IMR-90 (cell line): ENCODE measurements around the gene PINK1. TPM values are rescaled to one million over a fixed set of nuclear protein-coding genes. Genes with fewer than 3 reads are reported as not detected.

Source experiments
- ATAC-seq: fragments of 200-7000 bp; cut with Tn5 transposase; 2 replicates; pipeline ENCODE4 v1.9.1; 2020; ENCODE audit warnings: low read depth, mild to moderate bottlenecking, moderate library complexity
- BruUV-seq: library from RNA; stranded (reverse); fragments of 400-500 nt; replicated peaks from 2 replicates; lab custom pipeline; 2021; lab: Mats Ljungman, UMichigan
- CTCF ChIA-PET: fragments of 300-600 bp; formaldehyde crosslinking; extraction: SDS; loops from one replicate; lab custom pipeline; 2021; ENCODE audit warnings: antibody characterized with exemption; lab: Yijun Ruan, JAX
- POLR2A ChIA-PET: fragments of 300-600 bp; sonication (Branson Sonifier 250); formaldehyde crosslinking; loops from one replicate; lab custom pipeline; 2022; ENCODE audit warnings: antibody characterized with exemption; ENCODE audit not compliant: unreplicated experiment; lab: Charles Lee
- DNase-seq: peaks from one replicate; pipeline ENCODE4 v3.0.0; 2013
- H2AFZ ChIP-seq: replicated peaks from 2 replicates; pipeline ENCODE3; 2013; ENCODE audit warnings: low read length, mild to moderate bottlenecking; ENCODE audit not compliant: poor library complexity
- H2AK5ac ChIP-seq: 2 replicates; pipeline ENCODE4 v1.6.1; 2013; ENCODE audit warnings: low read depth, low read length, inconsistent platforms
- H2AK9ac ChIP-seq: replicated peaks from 2 replicates; pipeline ENCODE3; 2013; ENCODE audit warnings: mild to moderate bottlenecking, low read depth, low read length, moderate library complexity; ENCODE audit not compliant: poor library complexity
- H2BK120ac ChIP-seq: 2 replicates; pipeline ENCODE4 v1.6.1; 2013; ENCODE audit warnings: low read depth, low read length, inconsistent platforms
- H2BK15ac ChIP-seq: 3 replicates; pipeline ENCODE4 v1.6.1; 2013; ENCODE audit warnings: low read depth, low read length, inconsistent platforms
- H2BK20ac ChIP-seq: 2 replicates; pipeline ENCODE4 v1.6.1; 2013; ENCODE audit warnings: low read depth, mild to moderate bottlenecking, inconsistent platforms, low read length, moderate library complexity
- H2BK5ac ChIP-seq: 2 replicates; pipeline ENCODE4 v1.6.1; 2013; ENCODE audit warnings: mild to moderate bottlenecking, low read depth, low read length, inconsistent platforms; ENCODE audit not compliant: poor library complexity, severe bottlenecking
- H3K14ac ChIP-seq: replicated peaks from 2 replicates; pipeline ENCODE4 v1.6.1; 2013; ENCODE audit warnings: low read depth, low read length, inconsistent platforms
- H3K18ac ChIP-seq: 2 replicates; pipeline ENCODE4 v1.6.1; 2013; ENCODE audit warnings: low read depth, low read length, control low read depth
- H3K23ac ChIP-seq: 2 replicates; pipeline ENCODE4 v1.6.1; 2013; ENCODE audit warnings: low read depth, low read length, inconsistent platforms
- H3K27ac ChIP-seq: 2 replicates; pipeline ENCODE4 v1.5.1; 2013; ENCODE audit warnings: mild to moderate bottlenecking, control low read depth, low read length; ENCODE audit not compliant: insufficient read depth
- H3K27me3 ChIP-seq: 2 replicates; pipeline ENCODE4 v1.6.1; 2013; ENCODE audit warnings: low read length; ENCODE audit not compliant: control insufficient read depth, insufficient read depth
- H3K36me3 ChIP-seq: 2 replicates; pipeline ENCODE4 v1.6.1; 2013; ENCODE audit warnings: low read length, mixed read lengths; ENCODE audit not compliant: control insufficient read depth, insufficient read depth
- H3K4ac ChIP-seq: 2 replicates; pipeline ENCODE4 v1.6.1; 2013; ENCODE audit warnings: low read depth, low read length, inconsistent platforms
- H3K4me1 ChIP-seq: 2 replicates; pipeline ENCODE4 v1.6.1; 2013; ENCODE audit warnings: low read length, mixed read lengths; ENCODE audit not compliant: control insufficient read depth, insufficient read depth
- H3K4me2 ChIP-seq: 2 replicates; pipeline ENCODE4 v1.6.1; 2013; ENCODE audit warnings: low read depth, mild to moderate bottlenecking, control low read depth, low read length, moderate library complexity
- H3K4me3 ChIP-seq: 2 replicates; pipeline ENCODE4 v1.5.1; 2013; ENCODE audit warnings: low read depth, mild to moderate bottlenecking, control low read depth, low read length, moderate library complexity; ENCODE audit not compliant: insufficient read depth
- H3K56ac ChIP-seq: 2 replicates; pipeline ENCODE4 v1.6.1; 2013; ENCODE audit warnings: low read length, inconsistent platforms; ENCODE audit not compliant: insufficient read depth; ENCODE audit errors: extremely low read depth
- H3K79me1 ChIP-seq, 2 experiments: 2 replicates each; pipeline ENCODE4 v1.6.1; 2013; ENCODE audit warnings: low read length in 2 of 2, inconsistent platforms in 1 of 2, low read depth in 1 of 2
- H3K9ac ChIP-seq: 2 replicates; pipeline ENCODE4 v1.6.1; 2013; ENCODE audit warnings: low read depth, low read length, control low read depth
- H3K9me1 ChIP-seq: 2 replicates; pipeline ENCODE4 v1.6.1; 2013; ENCODE audit warnings: low read length, inconsistent platforms; ENCODE audit not compliant: insufficient read depth
- H3K9me3 ChIP-seq: 2 replicates; pipeline ENCODE4 v1.6.1; 2013; ENCODE audit warnings: low read length; ENCODE audit not compliant: control insufficient read depth, insufficient read depth
- H4K20me1 ChIP-seq: 2 replicates; pipeline ENCODE4 v1.6.1; 2013; ENCODE audit warnings: low read length, inconsistent platforms; ENCODE audit not compliant: insufficient read depth
- H4K5ac ChIP-seq: 2 replicates; pipeline ENCODE4 v1.6.1; 2013; ENCODE audit warnings: mild to moderate bottlenecking, low read depth, low read length, control low read depth
- H4K8ac ChIP-seq, 2 experiments: 2 replicates each; pipeline ENCODE4 v1.6.1; 2013; ENCODE audit warnings: low read depth in 2 of 2, low read length in 2 of 2, control low read depth in 1 of 2, inconsistent platforms in 1 of 2
- H4K91ac ChIP-seq: 2 replicates; pipeline ENCODE4 v1.6.1; 2013; ENCODE audit warnings: low read depth, low read length, inconsistent platforms; ENCODE audit not compliant: insufficient read depth
- BHLHE40 ChIP-seq: fragments of 150-350 bp; IDR thresholded peaks from 2 replicates; pipeline ENCODE4 v1.6.1; 2016; ENCODE audit warnings: mild to moderate bottlenecking, low read depth, low read length
- CEBPB ChIP-seq: IDR thresholded peaks from 2 replicates; pipeline ENCODE4 v1.6.1; 2012; ENCODE audit warnings: low read depth, low read length, improper control_type of control experiment
- CHD1 ChIP-seq: IDR thresholded peaks from 2 replicates; pipeline ENCODE4 v1.6.1; 2012; ENCODE audit warnings: low read depth, low read length, improper control_type of control experiment
- CTCF ChIP-seq: conservative IDR thresholded peaks from 2 replicates; pipeline ENCODE4 v1.5.1; 2012; ENCODE audit warnings: mild to moderate bottlenecking, low read depth, low read length, improper control_type of control experiment
- ELK1 ChIP-seq: fragments of 150-350 bp; IDR thresholded peaks from 2 replicates; pipeline ENCODE4 v1.6.1; 2016; ENCODE audit warnings: low read depth, mild to moderate bottlenecking, low read length, moderate library complexity, borderline replicate concordance
- FOS ChIP-seq: fragments of 150-350 bp; IDR thresholded peaks from 2 replicates; pipeline ENCODE4 v1.6.1; 2016; ENCODE audit warnings: low read depth, low read length
- MXI1 ChIP-seq: IDR thresholded peaks from 2 replicates; pipeline ENCODE4 v1.6.1; 2012; ENCODE audit warnings: low read depth, mild to moderate bottlenecking, low read length, moderate library complexity, borderline replicate concordance
- NFE2L2 ChIP-seq: fragments of 150-350 bp; IDR thresholded peaks from 2 replicates; pipeline ENCODE4 v1.6.1; 2016; ENCODE audit warnings: low read depth, mild to moderate bottlenecking, low read length
- POLR2A ChIP-seq: IDR thresholded peaks from 2 replicates; pipeline ENCODE4 v1.6.1; 2012; ENCODE audit warnings: mild to moderate bottlenecking, low read depth, low read length
- RAD21 ChIP-seq: IDR thresholded peaks from 2 replicates; pipeline ENCODE4 v1.6.1; 2012; ENCODE audit warnings: low read length, improper control_type of control experiment
- RFX5 ChIP-seq: IDR thresholded peaks from 2 replicates; pipeline ENCODE4 v1.8.0; 2012; ENCODE audit warnings: low read depth, mild to moderate bottlenecking, low read length, moderate library complexity
- SMC3 ChIP-seq: fragments of 150-350 bp; IDR thresholded peaks from 2 replicates; pipeline ENCODE4 v1.6.1; 2016; ENCODE audit warnings: low read depth, mild to moderate bottlenecking, antibody characterized with exemption, low read length, moderate library complexity
- USF2 ChIP-seq: fragments of 150-350 bp; IDR thresholded peaks from 2 replicates; pipeline ENCODE4 v1.6.1; 2017; ENCODE audit warnings: mild to moderate bottlenecking, antibody characterized with exemption, low read length, low read depth
- whole genome bisulfite sequencing, 2 experiments: methylation state at CpG; one replicate each; pipeline versions ENCODE4 v1.1.5 to v1.1.7; 2013; ENCODE audit warnings: missing lambda C conversion rate in 2 of 2; ENCODE audit not compliant: insufficient read length in 1 of 2; ENCODE audit errors: extremely low coverage in 2 of 2; 5-methylcytosine and 5-hydroxymethylcytosine counted together
- dilution Hi-C: fragments of 300-500 bp; cut with HindIII; formaldehyde crosslinking; loops from one replicate; pipeline ENCODE4 v1.14.3; 2018; ENCODE audit warnings: low sequenced_read_pairs; ENCODE audit not compliant: unreplicated experiment
- in situ Hi-C: fragments of 300-500 bp; cut with MboI; formaldehyde crosslinking; loops from 3 replicates; pipeline ENCODE4 v1.14.3; 2019; ENCODE audit warnings: low sequenced_read_pairs, inconsistent platforms, mixed read lengths
- intact Hi-C: fragments of 100-400 bp; cut with micrococcal nuclease; formaldehyde crosslinking; loops from 2 replicates; pipeline ENCODE4 v1.10.0; 2022
- polyA plus RNA-seq, 3 experiments: library from polyadenylated mRNA; depleted of rRNA; stranded (reverse); fragments of >200 nt; gene quantifications; 2 replicates each; pipeline ENCODE4 v1.2.3, GENCODE V29; 2012; ENCODE audit warnings: low replicate concordance in 1 of 3
- total RNA-seq: library from RNA; depleted of rRNA; stranded (reverse); fragments of >200 nt; gene quantifications from 2 replicates; pipeline ENCODE4 v1.2.3, GENCODE V29; 2012

Gene PINK1
- total and polyA plus RNA-seq, 2 of the 4 experiments (the other 2 are of a cell fraction), result 52.9 to 55.2 TPM

DNA sequence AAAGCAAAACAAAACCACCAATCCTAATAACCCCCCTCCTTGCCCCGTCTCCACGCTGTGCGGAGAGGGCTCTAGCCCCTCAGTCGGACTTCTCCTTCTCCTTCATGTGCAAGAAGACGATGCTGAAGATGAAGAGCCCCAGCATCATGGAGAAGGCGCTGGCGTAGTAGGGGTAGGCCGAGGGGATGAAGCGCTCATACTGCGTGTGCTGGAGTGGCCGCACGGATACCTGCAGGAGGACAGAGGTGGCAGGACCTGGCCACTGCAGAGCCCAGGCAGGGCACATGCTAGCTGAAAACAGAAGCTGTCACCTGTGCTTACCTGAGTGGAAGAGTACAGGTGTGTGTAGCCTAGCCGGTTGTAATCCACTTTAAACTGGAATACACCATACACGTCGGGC is 19.0 kb downstream of the PINK1 start:
- H3K4me2 ChIP-seq, result no peak overlapping the region
- peak overlapping the region; percentile 79 for H2AK9ac ChIP-seq
- no peaks in the 10 kb centered on the region for H3K9me1 ChIP-seq
- no peak overlapping the region for H3K23ac ChIP-seq
- H4K5ac ChIP-seq, result no peak overlapping the region
- no peak overlapping the region for H3K4me3 ChIP-seq
- no peak overlapping the region for H3K18ac ChIP-seq
- H3K4ac ChIP-seq, result no peak overlapping the region
- BruUV-seq, result no TSS peak
- no peaks in the 10 kb centered on the region for H3K9me3 ChIP-seq
- H4K20me1 ChIP-seq, result no peaks in the 10 kb centered on the region
- in situ Hi-C loops (no loop called here), dilution Hi-C loops (no loop called here), intact Hi-C loops (no loop called here)
- no peak overlapping the region for H2BK120ac ChIP-seq
- H3K27me3 ChIP-seq, result no peaks in the 10 kb centered on the region
- no peak for TF ChIP-seq FOS
- no peak for TF ChIP-seq RAD21
- TF ChIP-seq POLR2A, result no peak
- TF ChIP-seq BHLHE40, result no peak
- TF ChIP-seq NFE2L2, result no peak
- TF ChIP-seq SMC3, result no peak
- TF ChIP-seq CEBPB, result no peak
- no peak for TF ChIP-seq USF2
- TF ChIP-seq ELK1, result no peak
- TF ChIP-seq CHD1, result no peak
- TF ChIP-seq RFX5, result no peak
- no peak for TF ChIP-seq MXI1
- no peak for TF ChIP-seq CTCF
- no peak overlapping the region for H3K56ac ChIP-seq
- H2BK5ac ChIP-seq, result no peak overlapping the region
- H3K14ac ChIP-seq, result no peak overlapping the region
- H3K79me1 ChIP-seq, result peaks cover 12 to 34% of the 10 kb centered on the region in 2 experiments; a peak in 3 of 4 replicates
- H4K8ac ChIP-seq, result no peak overlapping the region
- no peak overlapping the region for H2AFZ ChIP-seq
- WGBS, 2 experiments, result 98% methylated on average over 6 of the region's 15 CpGs; no CpG with 5 or more reads in 1 of the 2 experiments
- ATAC-seq (no peak), DNase-seq (no peak)
- no peak overlapping the region for H3K27ac ChIP-seq
- H2BK20ac ChIP-seq, result no peak overlapping the region
- POLR2A ChIA-PET, result no interaction called here
- H3K4me1 ChIP-seq, result no peaks in the 10 kb centered on the region
- no peak overlapping the region for H4K91ac ChIP-seq
- CTCF ChIA-PET, result interaction anchor here (2.2 kb wide), 1 partner anchor 18 kb away, joined by 4 read pairs; no protein-coding TSS in a partner anchor
- H3K9ac ChIP-seq, result no peak overlapping the region
- no peak overlapping the region for H2BK15ac ChIP-seq
- no peak overlapping the region for H2AK5ac ChIP-seq
- peaks cover 74% of the 10 kb centered on the region for H3K36me3 ChIP-seq
